GM13977 (cell line): ENCODE results near the gene KERA.

Experiments used
- DNase-seq: peaks from one replicate; pipeline ENCODE4 v3.0.0; 2012; ENCODE audit warnings: low spot score
- CTCF ChIP-seq: IDR thresholded peaks from 2 replicates; pipeline ENCODE4 v1.5.1; 2012; ENCODE audit warnings: mild to moderate bottlenecking, control low read depth; ENCODE audit not compliant: insufficient read depth; ENCODE audit errors: extremely low read depth, missing control alignments
- in situ Hi-C: fragments of 300-500 bp; cut with MboI; formaldehyde crosslinking; loops from one replicate; pipeline ENCODE4 v1.12.0; 2022; ENCODE audit warnings: low sequenced_read_pairs, low pct_unique_long_range_greater_than_20kb, mixed read lengths, inconsistent platforms; ENCODE audit not compliant: unreplicated experiment

The KERA gene

GRCh38 chr12:91064640-91065039, 6.8 kb upstream of the KERA start:
- TF ChIP-seq CTCF: no peak
- in situ Hi-C loops: no loop called here
- DNase-seq: no peak

- no peak for TF ChIP-seq CTCF
- in situ Hi-C loops: no loop called here
Observed at GRCh38 chr12:91061091-91061490, 3.3 kb upstream of the KERA start.

GRCh38 chr12:91059211-91059610, 1.4 kb upstream of the KERA start:
- in situ Hi-C loops: no loop called here
- no peak for DNase-seq
- no peak for TF ChIP-seq CTCF

More at GRCh38 chr12:91061091-91061490, 3.3 kb upstream of the KERA start:
- DNase-seq: no peak

GRCh38 chr12:91058786-91059185, 962 bp upstream of the KERA start:
- TF ChIP-seq CTCF: no peak
- DNase-seq: no peak
- in situ Hi-C loops: no loop called here

- TF ChIP-seq CTCF: no peak
- in situ Hi-C loops: no loop called here
- DNase-seq: no peak
Observed at GRCh38 chr12:91056488-91056887, 1.3 kb downstream of the KERA start.

GRCh38 chr12:91055976-91056375, 1.8 kb downstream of the KERA start:
- TF ChIP-seq CTCF: no peak
- no peak for DNase-seq
- in situ Hi-C loops: no loop called here
